HG03432 (cell line): ENCODE measurements around the gene CAPS2.

Source experiments
- ATAC-seq: cut with Tn5 transposase; IDR thresholded peaks from one replicate; pipeline ENCODE4 v1.9.1; 2021; ENCODE audit warnings: mild to moderate bottlenecking, moderate library complexity; ENCODE audit not compliant: unreplicated experiment

The CAPS2 gene

DNA sequence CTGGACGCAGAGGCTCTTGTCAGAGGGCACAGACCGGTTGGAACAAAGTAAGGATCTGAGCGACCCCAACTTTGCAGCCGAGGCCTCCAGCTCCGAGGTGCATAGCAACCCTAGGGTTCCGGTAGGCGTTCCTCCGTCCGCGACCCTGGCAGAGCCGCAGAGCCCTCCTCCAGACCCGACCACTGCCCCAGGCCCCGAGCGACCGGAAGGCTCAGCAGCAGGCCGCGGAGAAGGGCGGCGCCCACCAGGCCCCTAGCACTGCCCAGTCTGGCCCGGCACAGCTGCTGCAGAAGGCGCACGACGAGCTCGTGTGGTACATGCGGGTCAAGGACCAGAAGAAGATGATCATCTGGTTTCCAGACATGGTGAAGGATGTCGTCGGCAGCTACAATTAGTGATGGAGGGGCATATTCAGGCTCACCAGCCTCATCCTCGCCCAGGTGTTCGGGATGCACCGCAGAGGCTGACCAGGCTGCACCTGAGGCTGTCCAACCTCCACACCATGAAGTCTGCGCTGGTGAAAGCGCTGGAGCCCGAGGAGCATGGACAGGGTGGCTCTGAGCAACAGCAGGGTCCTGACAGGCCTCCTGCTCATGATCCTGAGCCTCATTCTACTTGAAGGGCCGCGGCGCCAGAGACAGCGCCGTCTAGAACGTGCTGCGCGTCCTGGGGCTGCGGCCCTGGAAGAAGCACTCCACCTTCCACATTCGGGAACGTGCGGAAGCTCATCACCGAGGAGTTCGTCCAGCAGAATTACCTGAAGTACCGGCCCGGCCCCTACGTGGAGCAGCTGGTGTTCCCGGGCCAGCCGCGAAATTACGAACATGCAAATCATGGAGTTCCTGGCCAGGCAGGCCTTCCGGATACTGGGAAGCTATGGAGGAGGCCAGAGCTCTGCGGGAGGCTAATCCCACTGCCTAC lies 24.5 kb downstream of the CAPS2 start:
- no peak for ATAC-seq

DNA sequence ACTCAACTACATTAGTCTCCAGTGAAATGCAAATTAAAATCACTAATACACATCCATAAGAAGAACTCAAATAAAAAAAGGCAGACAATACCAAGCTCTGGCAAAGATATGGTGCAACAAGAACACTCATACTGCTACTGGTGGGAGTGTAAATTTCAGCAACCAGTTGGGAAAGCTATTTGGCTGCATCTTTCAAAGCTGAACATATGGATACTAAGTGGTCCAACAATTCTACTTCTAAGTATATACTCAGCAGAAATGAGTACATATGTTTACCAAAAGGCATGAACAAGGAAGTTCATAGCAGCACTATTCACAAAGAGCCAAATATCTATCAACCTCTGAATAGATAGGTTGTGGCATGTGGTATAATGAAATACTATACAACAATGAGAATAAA lies 27.3 kb downstream of the CAPS2 start:
- no peak for ATAC-seq

- no peak for ATAC-seq
Measured at GRCh38 chr12:75302225-75302624, 27.9 kb downstream of the CAPS2 start.

GRCh38 chr12:75294797-75295196 lies 35.3 kb downstream of the CAPS2 start:
- no peak for ATAC-seq

DNA sequence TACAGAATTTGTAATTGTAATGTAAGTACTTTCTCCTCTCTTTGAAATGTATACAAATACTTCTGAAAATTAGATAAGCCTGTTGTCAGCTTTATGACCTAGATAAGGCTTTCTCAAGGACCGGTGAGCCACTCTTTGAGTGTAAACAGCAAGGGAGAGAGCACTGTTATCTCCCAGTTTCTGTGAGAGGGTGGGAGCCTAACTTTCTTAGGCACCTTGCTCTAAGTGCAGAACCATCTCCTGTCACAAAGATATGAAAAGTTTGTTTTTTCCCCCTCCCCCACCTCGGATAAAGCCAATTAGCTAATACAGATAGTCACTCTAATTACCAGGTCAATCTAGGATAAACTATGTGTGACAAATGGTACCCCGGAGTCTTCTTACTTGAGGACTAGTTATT lies 35.8 kb downstream of the CAPS2 start:
- no peak for ATAC-seq

- no peak for ATAC-seq
Measured at GRCh38 chr12:75291014-75291413, 39.1 kb downstream of the CAPS2 start.

DNA sequence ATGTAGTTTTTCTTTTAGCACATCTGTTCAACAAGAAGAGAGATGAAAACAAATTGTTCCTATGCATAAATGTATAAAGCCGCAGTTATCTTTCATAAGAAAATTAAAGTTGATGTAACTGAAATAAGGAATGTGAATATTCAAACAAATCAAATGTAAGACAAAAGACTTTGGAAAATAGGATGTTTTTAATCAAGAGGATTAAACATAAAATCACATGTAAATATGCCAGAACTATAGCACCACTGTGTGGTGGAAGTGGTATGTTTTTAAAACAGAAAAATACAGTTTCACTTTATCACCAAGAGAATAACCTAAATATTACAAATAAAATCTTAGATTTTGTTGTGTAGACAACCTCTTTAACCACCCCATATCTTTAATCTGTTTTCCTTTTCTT lies 40.4 kb downstream of the CAPS2 start:
- ATAC-seq: no peak

DNA sequence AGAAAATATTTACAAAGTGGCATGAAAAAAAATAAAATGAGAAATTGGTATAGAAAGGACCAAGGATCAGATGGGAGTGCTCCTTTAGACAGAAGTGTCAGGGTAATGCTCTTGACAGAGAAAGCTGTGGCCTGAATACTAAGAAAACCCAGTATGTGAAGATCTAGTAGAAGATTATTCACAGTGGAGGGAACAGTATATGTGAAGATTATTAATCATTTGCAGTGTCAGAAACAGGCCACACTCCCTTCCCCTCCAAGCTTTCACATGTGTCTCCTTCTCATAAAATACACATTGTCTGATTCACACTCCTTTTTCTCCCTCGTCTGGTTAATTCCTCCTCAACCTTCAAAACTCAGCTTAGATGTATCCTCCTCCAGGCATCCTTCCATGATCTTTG lies 41.3 kb downstream of the CAPS2 start:
- ATAC-seq: no peak

DNA sequence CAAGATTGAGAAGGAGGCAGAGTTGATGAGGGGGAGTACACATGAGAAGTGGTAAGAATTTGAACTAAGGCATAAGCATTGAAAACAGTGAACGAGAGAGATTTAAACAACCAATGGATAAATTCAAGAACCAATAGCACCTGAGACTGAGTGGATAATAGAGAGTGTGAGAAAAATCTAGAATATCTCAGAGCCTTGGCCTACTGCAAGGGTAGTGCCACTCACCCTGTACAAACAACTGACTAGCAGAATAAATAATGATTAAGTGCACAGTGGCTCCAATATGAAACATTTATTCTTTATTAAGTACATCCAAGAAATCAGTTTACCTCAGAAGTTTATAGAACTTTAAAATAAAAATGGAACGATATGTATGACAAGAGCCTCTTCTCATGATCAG lies 54.4 kb downstream of the CAPS2 start:
- ATAC-seq: no peak

DNA sequence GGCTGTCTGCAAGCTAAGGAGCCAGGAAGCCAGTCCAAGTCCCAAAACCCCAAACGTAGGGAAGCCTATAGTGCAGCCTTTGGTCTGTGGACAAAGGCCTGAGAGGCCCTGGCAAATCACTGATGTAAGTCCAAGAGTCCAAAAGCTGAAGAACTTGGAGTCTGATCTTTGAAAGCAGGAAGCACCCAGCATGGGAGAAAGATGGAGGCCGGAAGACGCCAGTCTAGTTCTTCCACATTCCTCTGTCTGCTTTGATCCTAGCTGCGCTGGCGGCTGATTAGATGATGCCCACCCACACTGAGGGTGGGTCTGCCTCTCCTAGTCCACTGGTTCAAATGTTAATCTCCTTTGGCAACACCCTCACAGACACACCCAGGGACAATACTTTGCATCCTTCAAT lies 58.5 kb downstream of the CAPS2 start:
- no peak for ATAC-seq

GRCh38 chr12:75270157-75270556 lies 60.0 kb downstream of the CAPS2 start:
- ATAC-seq: no peak

GRCh38 chr12:75269209-75269608 lies 60.9 kb downstream of the CAPS2 start:
- ATAC-seq: peak; percentile 60

- ATAC-seq: peak; percentile 44
Measured at GRCh38 chr12:75260316-75260715, 69.8 kb downstream of the CAPS2 start.

- no peak for ATAC-seq
Measured at GRCh38 chr12:75259143-75259542, 71.0 kb downstream of the CAPS2 start.

- no peak for ATAC-seq
Measured at GRCh38 chr12:75257510-75257909, 72.6 kb downstream of the CAPS2 start.

GRCh38 chr12:75245108-75245507 lies 85.0 kb downstream of the CAPS2 start:
- no peak for ATAC-seq

GRCh38 chr12:75239987-75240386 lies 90.1 kb downstream of the CAPS2 start:
- ATAC-seq: peak; percentile 93

GRCh38 chr12:75236206-75236605 lies 93.9 kb downstream of the CAPS2 start:
- ATAC-seq: no peak

- ATAC-seq: no peak
Measured at GRCh38 chr12:75227132-75227531, 103.0 kb downstream of the CAPS2 start.
